Ovary (tissue), 9 donors: Measurements from ENCODE around the gene PADI1. TPM values are rescaled to one million over a fixed set of nuclear protein-coding genes. Genes with fewer than 3 reads are reported as not detected.

Source experiments
- DNase-seq, 5 donors: peaks; one replicate each; pipeline ENCODE4 v3.0.0-alpha.2; 2019 to 2020
- H3K27ac ChIP-seq, 2 donors: fragments of 200-600 bp; one replicate each; pipeline versions ENCODE4 v1.5.1 to v1.8.0; 2019 to 2022
- H3K27me3 ChIP-seq: fragments of 200-600 bp; one replicate; pipeline ENCODE4 v1.8.0; 2022
- H3K36me3 ChIP-seq: fragments of 200-600 bp; sonication (generic); one replicate; pipeline ENCODE4 v1.5.1; 2019
- H3K4me1 ChIP-seq: one replicate; pipeline ENCODE4 v1.8.1; 2013; ENCODE audit warnings: mild to moderate bottlenecking, moderate library complexity; ENCODE audit not compliant: insufficient read depth
- H3K4me3 ChIP-seq: fragments of 200-600 bp; sonication (generic); one replicate; pipeline ENCODE4 v1.5.1; 2017
- H3K9me3 ChIP-seq, 2 donors: fragments of 200-600 bp in 1 of 2; sonication (generic) in 1 of 2; one replicate each; pipeline versions ENCODE4 v1.5.1 to v1.8.1; 2013 to 2019; ENCODE audit warnings: mild to moderate bottlenecking in 1 of 2, moderate library complexity in 1 of 2
- CTCF ChIP-seq, 3 donors: fragments of 450-650 bp in 2 of 3; fragments of 200-600 bp in 1 of 3; IDR thresholded peaks; one replicate each; pipeline versions ENCODE4 v1.5.1 to v1.8.0; 2016 to 2022; ENCODE audit warnings: antibody characterized with exemption in 3 of 3, mild to moderate bottlenecking in 1 of 3
- EP300 ChIP-seq: sonication (generic); formaldehyde crosslinking; IDR thresholded peaks from one replicate; pipeline ENCODE4 v1.6.1; 2017; ENCODE audit warnings: antibody characterized with exemption
- POLR2A ChIP-seq: fragments of 450-650 bp; IDR thresholded peaks from one replicate; pipeline ENCODE4 v1.6.1; 2017; ENCODE audit warnings: antibody characterized with exemption, mild to moderate bottlenecking, moderate library complexity
- WGBS, 3 donors: extraction: QIAGEN DNeasy Blood & Tissue Kit in 1 of 3; methylation state at CpG; one replicate each; pipeline versions ENCODE4 v1.1.5 to v1.1.7; 2013 to 2017; 5-methylcytosine and 5-hydroxymethylcytosine counted together
- intact Hi-C, 4 donors: fragments of 100-400 bp; cut with DNase I; formaldehyde crosslinking; loops; one replicate each; pipeline versions ENCODE4 v1.11.0 to v1.15.1; 2022 to 2023
- polyA plus RNA-seq, 2 donors: library from polyadenylated mRNA; stranded (reverse); fragments of 200-250 nt in 1 of 2; fragments of 350-450 nt in 1 of 2; fragmentation: Illumina TruSeq in 1 of 2; extraction: RNeasy Lipid Tissue Mini Kit (QIAGEN cat#74804) in 1 of 2; gene quantifications; one replicate each; pipeline ENCODE4 v1.2.3, GENCODE V29; 2013 to 2014
- total RNA-seq, 7 donors: library from RNA; depleted of rRNA in 2 of 7; stranded (reverse); fragments of >200 nt in 2 of 7; fragmentation: NEBNext Ultra II Directional in 3 of 7; extraction: Animal tissue kit (Norgen Biotek cat#: 25700) in 3 of 7; gene quantifications; one replicate each; pipeline versions ENCODE4 v1.1.0 to v1.2.4, GENCODE V29; 2016 to 2023
- donor health status: DM: no; HTN: no; CAD: no; lungs with moderate emphysema.
- donor health status: DM: no; HTN: no; CAD: no.
- donor health status: Bipolar disorder and iron deficiency.
- donor health status: DM: yes; HTN: yes; CAD: no.
- donor health status: DM: no; HTN: no; CAD: no.
- donor health status: DM: yes; HTN: yes; CAD: no.

The PADI1 gene
- total and polyA plus RNA-seq, 9 donors: 0.07 TPM; not detected in 8

- TF ChIP-seq EP300 (no peak), POLR2A (no peak), CTCF (IDR thresholded peaks at IDR 0.05) (no peak)
- WGBS, 3 donors: 71 to 89% (median 86%) methylated on average over 8 of the region's 8 CpGs
- Histone ChIP-seq H3K27me3 (no peaks in the 10 kb centered on the region), H3K9me3 (no peaks in the 10 kb centered on the region), H3K4me3 (no peak overlapping the region), H3K4me1 (no peaks in the 10 kb centered on the region), H3K36me3 (no peaks in the 10 kb centered on the region), H3K27ac (no peak overlapping the region)
- intact Hi-C loops: loop anchor here in 2 of 4 donors (10.0 kb wide), 3 partner anchors 106 to 276 kb away; no protein-coding TSS in a partner anchor
- DNase-seq: no peak
These were observed 25.9 kb downstream of the PADI1 start for GRCh38 chr1:17230671-17231310.

GRCh38 chr1:17232759-17233661, 28.1 kb downstream of the PADI1 start:
- no peak for DNase-seq
- Histone ChIP-seq H3K27ac (no peak overlapping the region), H3K4me3 (no peak overlapping the region), H3K9me3 (no peaks in the 10 kb centered on the region), H3K4me1 (no peaks in the 10 kb centered on the region), H3K27me3 (no peaks in the 10 kb centered on the region), H3K36me3 (no peaks in the 10 kb centered on the region)
- TF ChIP-seq CTCF (IDR thresholded peaks at IDR 0.05) (no peak), POLR2A (no peak), EP300 (no peak)
- intact Hi-C loops: loop anchor here in 2 of 4 donors (10.0 kb wide), 3 partner anchors 108 to 278 kb away; no protein-coding TSS in a partner anchor
- WGBS, 3 donors: 74 to 82% (median 79%) methylated on average over 22 of the region's 22 CpGs

GRCh38 chr1:17233675-17234320, 28.9 kb downstream of the PADI1 start:
- Histone ChIP-seq H3K36me3 (no peaks in the 10 kb centered on the region), H3K27ac (no peak overlapping the region), H3K27me3 (no peaks in the 10 kb centered on the region), H3K4me1 (no peaks in the 10 kb centered on the region), H3K4me3 (no peak overlapping the region), H3K9me3 (no peaks in the 10 kb centered on the region)
- peak in 2 of 5 donors; percentile 25 to 44 for DNase-seq
- TF ChIP-seq POLR2A (no peak), EP300 (no peak), CTCF (IDR thresholded peaks at IDR 0.05) (no peak)
- WGBS, 3 donors: 52 to 59% (median 58%) methylated on average over 5 to 6 of the region's 6 CpGs
- intact Hi-C loops: loop anchor here in 2 of 4 donors (10.0 kb wide), 3 partner anchors 109 to 279 kb away; no protein-coding TSS in a partner anchor

GRCh38 chr1:17234405-17234804, 29.5 kb downstream of the PADI1 start:
- Histone ChIP-seq H3K4me1 (no peaks in the 10 kb centered on the region), H3K27me3 (no peaks in the 10 kb centered on the region), H3K9me3 (no peaks in the 10 kb centered on the region), H3K27ac (no peak overlapping the region), H3K36me3 (no peaks in the 10 kb centered on the region), H3K4me3 (no peak overlapping the region)
- WGBS, 3 donors: 91 to 100% (median 99%) methylated on average over 1 of the region's 1 CpG
- intact Hi-C loops: loop anchor here in 2 of 4 donors (10.0 kb wide), 3 partner anchors 110 to 280 kb away; no protein-coding TSS in a partner anchor
- TF ChIP-seq EP300 (no peak), CTCF (IDR thresholded peaks at IDR 0.05) (no peak), POLR2A (no peak)
- DNase-seq: no peak
